ENCODE measurements around the gene CLPX.

The CLPX gene

DNA sequence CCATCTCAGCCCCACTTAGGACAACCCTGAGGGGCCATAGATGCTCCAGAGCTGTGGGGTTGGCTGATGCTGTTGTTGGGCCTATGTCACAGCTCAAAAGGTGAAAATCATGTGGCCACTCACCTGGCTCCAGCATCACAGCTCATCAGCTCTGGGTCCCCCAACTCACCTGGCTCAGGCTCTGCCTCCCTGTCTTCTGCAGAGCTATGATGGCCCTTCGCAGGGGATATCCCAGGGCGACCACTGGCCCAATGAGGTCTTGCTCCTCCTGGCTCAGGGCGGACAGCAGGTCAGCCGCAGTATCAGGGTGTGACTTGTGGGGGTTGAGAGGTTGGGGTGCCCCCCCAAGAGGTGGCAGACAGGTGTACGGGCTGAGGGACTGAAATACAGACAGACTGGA is 85.8 kb downstream of the CLPX start:
- no peak for DNase-seq

Data from stimulated activated CD4-positive, alpha-beta T cell treated with anti-CD3 and anti-CD28 coated beads, Interleukin-1b, Interleukin-23, amount 100 ng/mL, for 48 hours (primary cell).